ENCODE results near the gene BMPER. TPM values are rescaled to one million over a fixed set of nuclear protein-coding genes. Genes with fewer than 3 reads are reported as not detected.

Gene BMPER
- total RNA-seq, 1 donor from 2014 or later: 1.9 TPM

GRCh38 chr7:33918438-33919143, 13.3 kb downstream of the BMPER start:
- intact Hi-C loops (cut with DNase I): no loop called here
- DNase-seq (ENCODE audit: low spot score): no peak

DNA sequence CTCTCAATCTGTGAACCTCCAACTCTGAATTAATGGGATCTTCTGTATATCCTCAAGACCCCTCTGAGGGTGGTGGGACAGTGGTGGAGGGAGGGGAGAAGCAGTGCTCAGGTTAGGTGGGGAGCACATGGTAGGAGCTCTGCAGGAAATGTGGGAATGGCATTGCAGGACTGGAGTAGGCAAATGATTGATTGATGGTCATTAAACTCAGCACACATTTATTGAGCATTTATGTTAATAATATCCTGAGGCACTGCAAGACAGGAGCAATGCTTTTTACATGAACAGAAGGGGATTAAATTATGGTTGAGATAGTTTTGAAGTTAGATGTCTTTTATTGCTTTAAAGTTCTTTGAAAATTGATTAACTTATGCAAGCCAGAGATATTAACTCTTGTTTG, 14.1 kb downstream of the BMPER start:
- intact Hi-C loops (cut with DNase I): no loop called here
- DNase-seq (ENCODE audit: low spot score): no peak

DNA sequence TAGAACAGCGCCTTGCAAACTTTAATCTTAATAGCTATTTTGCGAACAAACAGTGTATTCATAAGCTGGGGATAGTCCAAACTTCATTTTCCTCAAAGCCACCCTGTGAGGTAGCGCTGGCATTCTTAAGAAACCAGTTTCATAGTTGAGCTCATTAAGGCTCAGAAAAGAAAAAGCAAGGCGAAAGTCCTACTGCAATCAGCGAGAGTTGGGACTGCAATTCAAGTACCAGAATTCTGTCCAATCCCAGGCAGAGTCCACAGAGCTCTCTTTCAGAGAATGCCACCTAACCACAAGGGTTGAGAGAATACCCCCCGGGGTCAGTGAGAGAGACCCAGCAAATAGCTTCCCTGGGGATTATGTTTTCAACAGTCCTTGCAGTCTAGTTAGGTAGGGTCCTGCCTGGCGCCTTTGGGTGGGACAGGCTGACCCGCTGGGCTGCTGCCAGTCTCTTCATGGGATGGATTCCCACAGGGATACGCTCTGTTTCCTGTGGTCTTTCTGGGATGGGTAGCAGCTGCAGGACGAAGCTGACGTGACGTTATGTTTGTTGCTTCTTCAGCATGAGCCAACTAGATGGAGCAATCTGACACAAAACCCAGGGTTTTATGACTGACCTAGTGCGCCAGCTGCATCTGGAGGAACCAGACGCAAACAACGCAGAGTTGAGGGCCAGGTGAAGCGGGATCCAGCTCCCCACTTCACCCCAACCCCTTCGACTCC, 16.0 kb downstream of the BMPER start:
- intact Hi-C loops (cut with DNase I): no loop called here
- no peak for DNase-seq (ENCODE audit: low spot score)

GRCh38 chr7:33922820-33923219, 17.5 kb downstream of the BMPER start:
- no peak for DNase-seq (ENCODE audit: low spot score)
- intact Hi-C loops (cut with DNase I): no loop called here

DNA sequence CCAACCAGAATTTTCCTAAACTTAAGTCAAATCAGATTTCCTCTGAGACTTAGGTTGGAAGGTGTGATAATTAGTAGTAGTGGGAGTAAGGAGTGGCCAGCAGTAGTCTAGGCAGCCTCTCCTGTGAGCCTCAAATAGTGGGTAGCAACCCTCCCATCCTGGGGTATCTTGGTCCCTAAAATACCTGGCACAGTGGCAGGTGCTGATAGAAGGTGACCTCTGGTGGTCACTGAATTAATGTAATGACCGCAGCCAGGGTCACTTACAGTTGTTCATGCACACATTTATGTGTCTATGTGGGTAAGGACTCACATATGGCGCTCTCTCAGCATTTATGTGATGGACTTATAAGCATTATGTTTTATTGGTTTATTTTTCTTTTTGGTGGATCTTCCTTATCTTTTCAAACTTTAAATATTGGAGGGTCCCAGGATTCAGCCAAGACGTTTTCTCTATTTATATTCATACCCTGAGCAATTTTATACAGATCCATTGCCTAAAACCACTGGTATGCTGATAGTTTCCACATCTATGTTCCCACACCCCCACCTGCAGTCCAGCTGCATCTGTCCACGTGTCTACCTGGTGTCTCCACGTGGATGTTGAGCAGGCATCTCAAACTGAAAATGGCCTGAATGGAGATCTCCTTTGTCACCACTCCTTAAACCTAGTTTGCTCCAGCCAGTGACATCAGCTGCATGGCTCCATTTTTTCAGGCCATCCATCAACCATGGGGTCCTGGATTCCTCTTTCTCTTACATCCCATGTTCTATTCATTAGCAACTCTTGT, 18.3 kb downstream of the BMPER start:
- intact Hi-C loops (cut with DNase I): no loop called here
- DNase-seq (ENCODE audit: low spot score): no peak

GRCh38 chr7:33926535-33926934, 21.2 kb downstream of the BMPER start:
- intact Hi-C loops (cut with DNase I): no loop called here
- no peak for DNase-seq (ENCODE audit: low spot score)

- intact Hi-C loops (cut with DNase I): no loop called here
- DNase-seq (ENCODE audit: low spot score): no peak
These were observed 23.6 kb downstream of the BMPER start for GRCh38 chr7:33928986-33929385.

- intact Hi-C loops (cut with DNase I): loop anchor here (2.0 to 10.0 kb wide), 2 partner anchors 177 to 687 kb away; no protein-coding TSS in a partner anchor
These were observed 26.9 kb downstream of the BMPER start for GRCh38 chr7:33932221-33932620.

DNA sequence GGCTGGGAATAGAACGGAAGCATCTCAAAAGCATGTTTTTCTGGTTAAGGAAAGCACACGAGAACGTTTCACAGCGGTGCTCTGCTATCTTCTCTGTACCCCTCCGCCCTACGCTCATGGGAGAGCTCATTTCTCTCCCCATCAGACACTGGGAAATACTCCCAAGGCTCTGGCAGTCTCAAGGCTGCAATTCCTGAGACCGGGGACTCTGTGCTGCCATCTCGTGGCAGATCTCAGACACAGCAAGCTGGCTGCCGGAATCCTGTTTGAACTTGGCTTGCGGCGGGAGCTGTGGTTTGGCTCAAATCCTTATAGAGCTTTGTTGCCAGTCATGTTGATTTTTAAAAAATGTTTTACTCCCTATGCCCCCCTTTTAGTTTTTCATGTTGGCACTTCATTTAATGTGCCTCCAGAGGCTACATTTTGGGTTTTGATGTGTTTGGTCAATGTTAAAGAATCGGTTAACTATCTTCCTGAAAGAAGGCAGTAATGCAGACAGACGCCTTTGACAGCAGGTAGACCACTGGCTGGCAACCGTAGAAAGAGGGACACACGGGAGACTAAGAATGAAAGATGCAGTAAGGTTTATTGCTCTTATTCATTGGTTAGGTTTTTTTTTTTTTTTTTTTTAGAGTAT, 27.6 kb downstream of the BMPER start:
- intact Hi-C loops (cut with DNase I): loop anchor here (2.0 to 10.0 kb wide), 2 partner anchors 178 to 688 kb away; no protein-coding TSS in a partner anchor
- DNase-seq (ENCODE audit: low spot score): peak; percentile 86

More at GRCh38 chr7:33932221-33932620, 26.9 kb downstream of the BMPER start:
- no peak for DNase-seq (ENCODE audit: low spot score)

DNA sequence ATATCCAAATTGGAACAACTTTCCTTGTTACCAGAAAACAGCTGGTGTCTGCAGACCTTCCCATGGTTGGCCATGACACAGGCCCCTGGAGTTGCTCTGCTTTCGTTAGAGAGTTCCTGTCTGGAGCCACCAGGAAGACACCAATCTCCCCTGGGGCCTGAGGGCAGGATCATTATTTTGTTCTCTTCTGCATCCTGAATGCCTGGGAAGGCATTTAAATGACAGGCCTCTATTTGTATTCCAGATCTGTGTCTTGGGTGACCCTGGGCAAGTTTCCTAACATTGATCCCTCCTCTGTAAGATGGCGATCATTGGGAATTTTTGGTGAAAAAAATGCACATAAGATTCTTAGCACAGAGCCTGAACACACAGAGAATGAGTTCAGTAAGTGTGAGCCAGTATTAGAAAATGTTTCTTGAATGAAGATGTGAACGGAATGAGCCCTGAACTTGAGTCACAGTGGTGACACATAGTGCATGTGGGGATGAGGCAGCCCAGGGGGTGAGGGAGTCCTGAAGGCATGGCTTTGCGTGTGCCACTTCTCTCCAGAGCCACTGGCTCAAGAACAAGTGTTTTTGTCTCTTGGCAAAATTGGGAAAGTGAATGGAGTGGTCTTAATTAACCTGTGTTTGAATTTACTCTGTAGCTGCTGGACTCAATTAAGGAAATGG, 28.4 kb downstream of the BMPER start:
- intact Hi-C loops (cut with DNase I): loop anchor here (2.0 to 10.0 kb wide), 2 partner anchors 179 to 689 kb away; no protein-coding TSS in a partner anchor

DNA sequence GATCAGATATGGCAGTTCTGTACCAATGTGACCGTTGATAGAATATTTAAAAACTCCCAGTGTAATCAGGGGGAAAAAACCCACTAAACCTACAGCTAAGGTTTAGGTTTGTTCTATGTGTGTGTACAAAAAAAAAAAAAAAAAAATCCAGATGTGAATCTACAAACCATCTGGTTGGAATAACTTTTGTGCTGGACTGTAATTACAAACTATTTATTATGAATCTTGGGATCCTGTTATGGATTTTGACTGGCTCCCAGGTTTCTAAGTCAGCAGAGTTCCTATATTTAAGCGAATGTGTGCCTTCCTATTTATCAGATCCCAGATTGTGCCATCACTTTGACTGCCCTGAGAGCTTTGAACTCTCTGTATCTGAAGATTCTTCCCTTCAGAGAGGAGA, 29.1 kb downstream of the BMPER start:
- no peak for DNase-seq (ENCODE audit: low spot score)
- intact Hi-C loops (cut with DNase I): loop anchor here (10.0 kb wide), 1 partner anchor 180 kb away; no protein-coding TSS in a partner anchor

More for the DNA sequence above, 28.4 kb downstream of the BMPER start:
- DNase-seq (ENCODE audit: low spot score): no peak

- intact Hi-C loops (cut with DNase I): loop anchor here (10.0 kb wide), 1 partner anchor 182 kb away; no protein-coding TSS in a partner anchor
- no peak for DNase-seq (ENCODE audit: low spot score)
These were observed 31.2 kb downstream of the BMPER start for GRCh38 chr7:33936503-33936902.

GRCh38 chr7:33937871-33938270, 32.5 kb downstream of the BMPER start:
- DNase-seq (ENCODE audit: low spot score): no peak
- intact Hi-C loops (cut with DNase I): loop anchor here (10.0 kb wide), 1 partner anchor 183 kb away; no protein-coding TSS in a partner anchor

DNA sequence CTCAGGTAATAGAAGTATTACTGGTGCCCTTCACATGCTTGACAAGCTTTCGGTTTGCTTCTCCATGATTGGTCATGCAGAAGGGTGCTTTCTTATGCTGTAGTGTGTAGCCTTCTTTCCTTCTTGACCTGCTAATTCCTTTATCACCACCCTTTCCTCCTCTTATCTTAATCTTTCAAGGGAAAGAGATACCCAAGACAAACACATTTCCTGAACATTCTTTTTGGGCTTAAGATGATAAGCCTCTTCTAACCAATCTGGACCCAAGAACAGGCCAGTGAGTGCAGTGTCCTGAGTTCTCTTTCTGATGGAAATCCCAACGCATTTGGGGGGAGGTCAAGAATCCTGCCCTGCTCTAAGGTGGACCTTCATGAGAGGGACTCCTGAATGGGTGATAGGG, 33.8 kb downstream of the BMPER start:
- DNase-seq (ENCODE audit: low spot score): no peak
- intact Hi-C loops (cut with DNase I): loop anchor here (10.0 kb wide), 1 partner anchor 184 kb away; no protein-coding TSS in a partner anchor

DNA sequence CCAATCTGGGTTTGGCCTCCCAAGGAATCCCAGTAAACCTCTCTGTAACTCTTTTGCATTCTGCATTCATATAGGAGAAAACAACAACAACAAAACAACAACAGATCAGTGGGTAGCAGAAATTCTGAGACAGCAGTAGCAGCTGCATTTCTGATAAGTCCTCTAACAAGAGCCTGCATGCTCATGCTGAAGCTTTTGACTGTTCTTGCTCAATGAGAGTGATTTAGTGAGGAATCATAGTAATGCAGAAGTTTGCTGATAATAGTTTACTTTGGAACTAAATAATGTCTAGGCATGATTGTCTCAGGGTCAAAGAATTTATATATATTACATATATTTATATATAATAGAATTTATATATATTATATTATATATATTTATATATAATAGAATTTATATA, 35.2 kb downstream of the BMPER start:
- intact Hi-C loops (cut with DNase I): no loop called here
- no peak for DNase-seq (ENCODE audit: low spot score)

GRCh38 chr7:33941418-33941817, 36.1 kb downstream of the BMPER start:
- no peak for DNase-seq (ENCODE audit: low spot score)
- intact Hi-C loops (cut with DNase I): no loop called here

DNA sequence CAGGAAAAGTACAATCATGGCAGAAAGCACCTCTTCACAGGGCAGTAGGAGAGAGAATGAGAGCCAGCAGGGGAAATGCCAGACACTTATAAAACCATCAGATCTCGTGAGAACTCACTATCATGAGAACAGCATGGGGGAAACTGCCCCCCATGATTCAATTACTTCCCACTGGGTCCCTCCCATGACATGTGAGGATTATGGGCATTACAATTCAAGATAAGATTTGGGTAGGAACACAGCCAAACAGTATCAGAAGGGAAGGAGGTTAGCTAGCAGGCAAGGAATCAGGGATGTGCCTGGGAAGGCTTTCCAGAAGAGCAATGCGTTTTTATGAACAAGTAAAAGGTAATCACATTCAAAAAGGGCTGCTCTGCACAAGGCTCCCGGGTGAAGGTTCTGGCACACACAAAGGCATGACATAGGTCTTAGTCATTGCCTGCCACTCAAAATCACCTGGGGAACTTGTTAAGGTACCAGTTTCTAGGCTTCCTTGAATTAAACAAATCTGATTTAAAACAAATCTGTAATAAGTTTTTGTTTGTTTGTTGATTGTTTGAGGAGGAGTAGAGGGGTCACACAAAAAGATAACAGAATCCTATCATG, 40.9 kb downstream of the BMPER start:
- no peak for DNase-seq (ENCODE audit: low spot score)
- intact Hi-C loops (cut with DNase I): no loop called here

GRCh38 chr7:33950047-33950714, 44.8 kb downstream of the BMPER start:
- intact Hi-C loops (cut with DNase I): no loop called here
- no peak for DNase-seq (ENCODE audit: low spot score)

Data from cardiac septum (tissue), 1 donor.